ENCODE results near the gene SCAF4. TPM values are rescaled to one million over a fixed set of nuclear protein-coding genes. Genes with fewer than 3 reads are reported as not detected.

The SCAF4 gene
- total RNA-seq, 1 donor from 2014 or later, result 32.9 TPM

DNA sequence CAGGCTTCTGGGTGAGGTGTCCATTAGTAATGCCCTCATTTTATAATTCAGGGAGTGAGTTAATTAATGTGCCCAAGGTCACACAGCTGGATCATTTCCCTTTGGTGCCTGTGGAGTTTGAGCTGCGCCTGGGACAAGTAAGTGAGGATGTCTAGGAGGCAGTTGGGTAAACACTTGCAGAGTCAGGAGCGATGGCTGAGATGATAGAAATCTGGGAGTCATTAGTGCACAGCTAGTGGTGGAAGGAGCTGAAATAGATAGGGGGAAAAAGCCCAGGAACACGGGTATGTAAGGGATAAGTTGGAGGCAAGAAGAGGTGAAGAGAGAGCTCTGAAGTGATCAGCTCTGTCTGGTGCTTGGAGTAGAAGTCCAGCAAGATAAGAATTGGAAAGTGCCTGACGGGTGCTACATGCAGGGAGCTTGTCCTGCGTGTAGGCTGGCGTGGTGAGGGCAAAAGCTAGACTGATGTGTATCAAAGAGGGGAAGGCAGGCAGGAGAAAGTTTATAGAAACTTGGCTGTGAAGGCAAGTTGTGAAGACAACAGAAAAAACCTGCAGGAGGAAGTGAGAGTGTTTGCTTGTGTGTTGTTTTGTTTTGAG lies 1.7 kb upstream of the SCAF4 start:
- Histone ChIP-seq H3K4me2 (ENCODE audit: low read length) (peak overlapping the region; percentile 86), H4K20me1 (ENCODE audit: insufficient read depth, low read length) (peaks cover 24% of the 10 kb centered on the region), H3K27me3 (ENCODE audit: insufficient read depth, low read length) (no peaks in the 10 kb centered on the region), H3K36me3 (ENCODE audit: insufficient read depth, low read length) (no peaks in the 10 kb centered on the region), H3K27ac (ENCODE audit: low read depth, low read length) (no peak overlapping the region), H3K79me2 (ENCODE audit: insufficient read depth, low read length) (peaks cover 30% of the 10 kb centered on the region), H3K9ac (ENCODE audit: low read length) (no peak overlapping the region), H2AFZ (ENCODE audit: low read depth, low read length) (no peak overlapping the region), H3K9me3 (ENCODE audit: insufficient read depth, low read depth, low read length) (no peaks in the 10 kb centered on the region), H3K4me3 (ENCODE audit: insufficient read depth, low read depth, low read length) (no peak overlapping the region), H3K4me1 (ENCODE audit: insufficient read depth, low read length) (peaks cover 23% of the 10 kb centered on the region)
- Mint-ChIP-seq H3K27ac (ENCODE audit: unreplicated experiment) (no peak overlapping the region), H3K27me3 (ENCODE audit: low read depth, unreplicated experiment) (no peaks in the 10 kb centered on the region), H3K36me3 (ENCODE audit: low read depth, unreplicated experiment) (no peaks in the 10 kb centered on the region), H3K9me3 (ENCODE audit: unreplicated experiment) (no peaks in the 10 kb centered on the region), H3K4me3 (ENCODE audit: unreplicated experiment) (no peak overlapping the region), H3K4me1 (ENCODE audit: low read depth, unreplicated experiment) (peaks cover 2% of the 10 kb centered on the region)
- no peak for DNase-seq (ENCODE audit: low read depth)
- FAIRE-seq, result no peak
- TF ChIP-seq, protein P1, sequence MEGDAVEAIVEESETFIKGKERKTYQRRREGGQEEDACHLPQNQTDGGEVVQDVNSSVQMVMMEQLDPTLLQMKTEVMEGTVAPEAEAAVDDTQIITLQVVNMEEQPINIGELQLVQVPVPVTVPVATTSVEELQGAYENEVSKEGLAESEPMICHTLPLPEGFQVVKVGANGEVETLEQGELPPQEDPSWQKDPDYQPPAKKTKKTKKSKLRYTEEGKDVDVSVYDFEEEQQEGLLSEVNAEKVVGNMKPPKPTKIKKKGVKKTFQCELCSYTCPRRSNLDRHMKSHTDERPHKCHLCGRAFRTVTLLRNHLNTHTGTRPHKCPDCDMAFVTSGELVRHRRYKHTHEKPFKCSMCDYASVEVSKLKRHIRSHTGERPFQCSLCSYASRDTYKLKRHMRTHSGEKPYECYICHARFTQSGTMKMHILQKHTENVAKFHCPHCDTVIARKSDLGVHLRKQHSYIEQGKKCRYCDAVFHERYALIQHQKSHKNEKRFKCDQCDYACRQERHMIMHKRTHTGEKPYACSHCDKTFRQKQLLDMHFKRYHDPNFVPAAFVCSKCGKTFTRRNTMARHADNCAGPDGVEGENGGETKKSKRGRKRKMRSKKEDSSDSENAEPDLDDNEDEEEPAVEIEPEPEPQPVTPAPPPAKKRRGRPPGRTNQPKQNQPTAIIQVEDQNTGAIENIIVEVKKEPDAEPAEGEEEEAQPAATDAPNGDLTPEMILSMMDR (IDR thresholded peaks at IDR 0.05; ENCODE audit: insufficient read depth, low read depth, low read length), result no peak
- no peak for TF ChIP-seq EZH2 (IDR thresholded peaks at IDR 0.05; ENCODE audit: insufficient read depth, low read length)

GRCh38 chr21:31732597-31733550 lies 956 bp upstream of the SCAF4 start:
- H3K27ac Mint-ChIP-seq (ENCODE audit: unreplicated experiment), result no peak overlapping the region
- Histone ChIP-seq H3K4me1 (ENCODE audit: insufficient read depth, low read length) (peaks cover 24% of the 10 kb centered on the region), H3K27me3 (ENCODE audit: insufficient read depth, low read length) (no peaks in the 10 kb centered on the region), H3K9me3 (ENCODE audit: insufficient read depth, low read depth, low read length) (no peaks in the 10 kb centered on the region), H3K27ac (ENCODE audit: low read depth, low read length) (peak overlapping the region; percentile 67), H4K20me1 (ENCODE audit: insufficient read depth, low read length) (peaks cover 32% of the 10 kb centered on the region), H3K4me2 (ENCODE audit: low read length) (peak overlapping the region; percentile 86), H3K36me3 (ENCODE audit: insufficient read depth, low read length) (no peaks in the 10 kb centered on the region), H2AFZ (ENCODE audit: low read depth, low read length) (peak overlapping the region; percentile 67), H3K4me3 (ENCODE audit: insufficient read depth, low read depth, low read length) (peak overlapping the region; percentile 70), H3K9ac (ENCODE audit: low read length) (peak overlapping the region; percentile 82), H3K79me2 (ENCODE audit: insufficient read depth, low read length) (peaks cover 38% of the 10 kb centered on the region)
- H3K4me1 Mint-ChIP-seq (ENCODE audit: low read depth, unreplicated experiment), result peaks cover 2% of the 10 kb centered on the region
- no peak for DNase-seq (ENCODE audit: low read depth)
- H3K4me3 Mint-ChIP-seq (ENCODE audit: unreplicated experiment), result no peak overlapping the region
- TF ChIP-seq, protein P1 (IDR thresholded peaks at IDR 0.05; ENCODE audit: insufficient read depth, low read depth, low read length), result no peak
- no peak for TF ChIP-seq EZH2 (IDR thresholded peaks at IDR 0.05; ENCODE audit: insufficient read depth, low read length)
- H3K36me3 Mint-ChIP-seq (ENCODE audit: low read depth, unreplicated experiment), result no peaks in the 10 kb centered on the region
- no peaks in the 10 kb centered on the region for H3K27me3 Mint-ChIP-seq (ENCODE audit: low read depth, unreplicated experiment)
- no peak for FAIRE-seq
- no peaks in the 10 kb centered on the region for H3K9me3 Mint-ChIP-seq (ENCODE audit: unreplicated experiment)
